Peyer's patch (tissue), 4 donors: ENCODE measurements around the gene APPL2.

Experiments
- POLR2A ChIP-seq, 2 donors: fragments of 450-650 bp; IDR thresholded peaks; one replicate each; pipeline ENCODE4 v1.5.1; 2017; ENCODE audit warnings: antibody characterized with exemption in 2 of 2, mild to moderate bottlenecking in 2 of 2, moderate library complexity in 2 of 2
- TF ChIP-seq, protein P1 (sequence below), 6 experiments: fragments of 450-650 bp in 4 of 6; fragments of 200-600 bp in 2 of 6; sonication (generic) in 1 of 6; IDR thresholded peaks; one replicate each; pipeline ENCODE4 v1.5.1; 2017 to 2019; ENCODE audit warnings: antibody characterized with exemption in 6 of 6, mild to moderate bottlenecking in 3 of 6, moderate library complexity in 1 of 6

DNA sequence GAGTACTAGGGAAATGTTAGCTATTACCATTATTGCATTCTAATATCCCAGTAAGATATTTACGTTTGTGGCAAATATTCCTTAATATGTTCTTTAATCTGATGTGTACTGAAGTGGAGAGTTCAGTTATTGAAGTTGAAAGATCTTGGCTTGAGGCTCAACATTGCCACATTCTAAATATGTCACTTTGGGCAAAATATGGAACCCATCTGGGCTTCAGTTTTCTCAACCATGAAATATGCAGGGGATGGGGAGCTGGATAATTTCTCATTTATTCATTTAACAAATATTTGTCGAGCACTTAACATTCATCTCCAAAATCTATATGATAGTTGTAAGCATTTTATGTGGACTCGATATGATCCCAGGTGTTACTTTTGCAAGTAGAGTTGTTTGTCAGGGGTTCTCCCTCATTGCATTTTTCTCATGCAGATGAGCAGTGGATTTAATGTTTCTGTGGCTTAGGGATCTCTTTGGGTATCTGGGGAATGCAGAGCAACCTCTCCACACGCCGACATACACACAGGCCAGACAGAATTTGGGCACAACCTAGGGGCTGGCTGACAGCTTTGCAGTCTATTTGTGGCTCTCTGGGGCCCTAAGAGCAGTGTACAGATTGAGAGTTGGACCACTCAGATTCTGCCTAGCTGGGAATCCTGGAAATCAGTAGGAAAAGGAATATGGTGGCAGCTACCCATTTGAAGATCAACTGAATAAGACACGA, 26.6 kb upstream of the APPL2 start:
- TF ChIP-seq, protein P1, sequence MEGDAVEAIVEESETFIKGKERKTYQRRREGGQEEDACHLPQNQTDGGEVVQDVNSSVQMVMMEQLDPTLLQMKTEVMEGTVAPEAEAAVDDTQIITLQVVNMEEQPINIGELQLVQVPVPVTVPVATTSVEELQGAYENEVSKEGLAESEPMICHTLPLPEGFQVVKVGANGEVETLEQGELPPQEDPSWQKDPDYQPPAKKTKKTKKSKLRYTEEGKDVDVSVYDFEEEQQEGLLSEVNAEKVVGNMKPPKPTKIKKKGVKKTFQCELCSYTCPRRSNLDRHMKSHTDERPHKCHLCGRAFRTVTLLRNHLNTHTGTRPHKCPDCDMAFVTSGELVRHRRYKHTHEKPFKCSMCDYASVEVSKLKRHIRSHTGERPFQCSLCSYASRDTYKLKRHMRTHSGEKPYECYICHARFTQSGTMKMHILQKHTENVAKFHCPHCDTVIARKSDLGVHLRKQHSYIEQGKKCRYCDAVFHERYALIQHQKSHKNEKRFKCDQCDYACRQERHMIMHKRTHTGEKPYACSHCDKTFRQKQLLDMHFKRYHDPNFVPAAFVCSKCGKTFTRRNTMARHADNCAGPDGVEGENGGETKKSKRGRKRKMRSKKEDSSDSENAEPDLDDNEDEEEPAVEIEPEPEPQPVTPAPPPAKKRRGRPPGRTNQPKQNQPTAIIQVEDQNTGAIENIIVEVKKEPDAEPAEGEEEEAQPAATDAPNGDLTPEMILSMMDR (IDR thresholded peaks at IDR 0.05): no peak
- no peak for TF ChIP-seq POLR2A (IDR thresholded peaks at IDR 0.05)
